GM12878 (cell line): ENCODE data around the gene NFU1. TPM values are rescaled to one million over a fixed set of nuclear protein-coding genes. Genes with fewer than 3 reads are reported as not detected.

Source experiments
- ATAC-seq: fragments of 200-7000 bp; cut with Tn5 transposase; 3 replicates; pipeline ENCODE4 v1.9.1; 2020; ENCODE audit warnings: mild to moderate bottlenecking, moderate library complexity
- BruUV-seq: library from RNA; stranded (reverse); fragments of 400-500 nt; replicated peaks from 2 replicates; lab custom pipeline; 2021; lab: Mats Ljungman, UMichigan
- CTCF ChIA-PET: fragments of 300-600 bp; sonication (Branson Sonifier 250); formaldehyde crosslinking; extraction: SDS; loops from one replicate; lab custom pipeline; 2021; ENCODE audit warnings: inconsistent platforms; lab: Yijun Ruan, JAX
- POLR2A ChIA-PET: fragments of 350-600 bp; formaldehyde crosslinking; extraction: SDS; loops from one replicate; lab custom pipeline; 2021; ENCODE audit warnings: inconsistent platforms; lab: Charles Lee
- RAD21 ChIA-PET: fragments of 300-600 bp; sonication (Branson Sonifier 250); formaldehyde crosslinking; loops from one replicate; lab custom pipeline; 2023; ENCODE audit warnings: antibody characterized with exemption; ENCODE audit not compliant: unreplicated experiment; lab: Charles Lee
- SMC1A ChIA-PET: fragments of 300-600 bp; sonication (Branson Sonifier 250); formaldehyde crosslinking; loops from one replicate; lab custom pipeline; 2023; ENCODE audit not compliant: unreplicated experiment, uncharacterized antibody; lab: Charles Lee
- DNase-seq: peaks from one replicate; pipeline ENCODE4 v3.0.0-alpha.2; 2011; ENCODE audit warnings: low read depth, low spot score
- FAIRE-seq: peaks from 3 replicates; lab custom pipeline; 2011; peaks lifted over from hg19 to GRCh38; lab: Jason Lieb, UNC
- H2AFZ ChIP-seq: 2 replicates; pipeline ENCODE4 v1.6.0; 2011; ENCODE audit warnings: low read depth, low read length, control low read depth; ENCODE audit not compliant: control insufficient read depth
- H3K27ac ChIP-seq: 2 replicates; pipeline ENCODE4 v1.5.1; 2011; ENCODE audit warnings: control low read depth; ENCODE audit not compliant: control insufficient read depth, insufficient read depth
- H3K27me3 ChIP-seq, 2 experiments: replicated peaks in 1 of 2; 2 replicates each; pipeline versions ENCODE4 v1.6.0 to v1.6.1; 2011; ENCODE audit warnings: low read length in 1 of 2; ENCODE audit not compliant: control insufficient read depth in 2 of 2, insufficient read depth in 2 of 2
- H3K36me3 ChIP-seq, 2 experiments: 2 replicates each; pipeline ENCODE4 v1.5.1; 2011; ENCODE audit warnings: low read length in 1 of 2; ENCODE audit not compliant: control insufficient read depth in 2 of 2, insufficient read depth in 2 of 2
- H3K4me1 ChIP-seq: 2 replicates; pipeline ENCODE4 v1.6.1; 2011; ENCODE audit warnings: mild to moderate bottlenecking, low read length, moderate library complexity, mixed read lengths; ENCODE audit not compliant: control insufficient read depth, insufficient read depth
- H3K4me2 ChIP-seq: 2 replicates; pipeline ENCODE4 v1.6.0; 2011; ENCODE audit warnings: control low read depth; ENCODE audit not compliant: control insufficient read depth, insufficient read depth
- H3K4me3 ChIP-seq: fragments of 200-600 bp; sonication (generic); 2 replicates; pipeline ENCODE4 v1.5.1; 2016
- H3K79me2 ChIP-seq: 2 replicates; pipeline ENCODE4 v1.6.0; 2011; ENCODE audit warnings: low read length; ENCODE audit not compliant: control insufficient read depth, insufficient read depth
- H3K9ac ChIP-seq: 2 replicates; pipeline ENCODE4 v1.8.0; 2011; ENCODE audit warnings: low read length, control low read depth, mixed read lengths; ENCODE audit not compliant: control insufficient read depth, insufficient read depth
- H3K9me3 ChIP-seq: replicated peaks from 3 replicates; pipeline ENCODE4 v1.5.1; 2011; ENCODE audit warnings: mild to moderate bottlenecking, low read length; ENCODE audit not compliant: control insufficient read depth, insufficient read depth
- H4K20me1 ChIP-seq: 2 replicates; pipeline ENCODE4 v1.6.0; 2011; ENCODE audit not compliant: control insufficient read depth, insufficient read depth
- ASH2L ChIP-seq: fragments of 300-600, 200-600 bp; sonication (generic); IDR thresholded peaks from 2 replicates; pipeline ENCODE4 v1.6.1; 2017; ENCODE audit warnings: low read depth, mild to moderate bottlenecking, borderline replicate concordance
- BRCA1 ChIP-seq: IDR thresholded peaks from 2 replicates; pipeline ENCODE4 v1.6.1; 2011; ENCODE audit warnings: low read depth, low read length, improper control_type of control experiment
- CHD4 ChIP-seq: fragments of 200-600 bp; sonication (generic); IDR thresholded peaks from 2 replicates; pipeline ENCODE4 v1.6.1; 2016; ENCODE audit warnings: mild to moderate bottlenecking
- CREM ChIP-seq: IDR thresholded peaks from 2 replicates; pipeline ENCODE4 v1.6.1; 2014; ENCODE audit warnings: antibody characterized with exemption, low read depth
- EED ChIP-seq: sonication (generic); IDR thresholded peaks from 2 replicates; pipeline ENCODE4 v1.6.1; 2016; ENCODE audit warnings: antibody characterized with exemption, low read depth
- EP300 ChIP-seq, 2 experiments: fragments of 150-350 bp in 1 of 2; IDR thresholded peaks; 2 replicates each; pipeline ENCODE4 v1.6.1; 2011 to 2012; ENCODE audit warnings: low read depth in 2 of 2, low read length in 2 of 2, borderline replicate concordance in 1 of 2, improper control_type of control experiment in 1 of 2, inconsistent platforms in 1 of 2; ENCODE audit not compliant: control insufficient read depth in 1 of 2
- HCFC1 ChIP-seq: fragments of 150-350 bp; IDR thresholded peaks from 2 replicates; pipeline ENCODE4 v1.6.1; 2014; ENCODE audit warnings: low read length
- HDAC6 ChIP-seq: fragments of 200-600 bp; sonication (generic); IDR thresholded peaks from one replicate; pipeline ENCODE4 v1.8.0; 2017; ENCODE audit warnings: antibody characterized with exemption; ENCODE audit not compliant: unreplicated experiment
- JUNB ChIP-seq: IDR thresholded peaks from 2 replicates; pipeline ENCODE4 v1.6.1; 2016; ENCODE audit warnings: antibody characterized with exemption, mild to moderate bottlenecking
- PML ChIP-seq: IDR thresholded peaks from 2 replicates; pipeline ENCODE4 v1.6.1; 2012; ENCODE audit warnings: low read length, inconsistent platforms
- POLR2AphosphoS5 ChIP-seq: IDR thresholded peaks from 2 replicates; pipeline ENCODE4 v1.6.1; 2011; ENCODE audit warnings: mild to moderate bottlenecking, low read length, inconsistent platforms
- RUNX3 ChIP-seq: IDR thresholded peaks from 2 replicates; pipeline ENCODE4 v1.6.1; 2012; ENCODE audit warnings: low read length, inconsistent platforms
- SMAD5 ChIP-seq: IDR thresholded peaks from 2 replicates; pipeline ENCODE4 v1.6.1; 2016; ENCODE audit warnings: antibody characterized with exemption, low read depth
- TAF1 ChIP-seq: IDR thresholded peaks from 2 replicates; pipeline ENCODE4 v1.6.1; 2011; ENCODE audit warnings: mild to moderate bottlenecking, low read depth, low read length, borderline replicate concordance
- ZNF274 ChIP-seq: IDR thresholded peaks from one replicate; pipeline ENCODE4 v1.8.0; 2011; ENCODE audit not compliant: insufficient read length, insufficient read depth
- WGBS: methylation state at CpG from one replicate; pipeline ENCODE4 v1.1.6; 2016; ENCODE audit warnings: low lambda C conversion rate; ENCODE audit not compliant: insufficient replicate concordance, insufficient coverage; ENCODE audit errors: missing lambda C conversion rate; 5-methylcytosine and 5-hydroxymethylcytosine counted together
- in situ Hi-C: fragments of 300-500 bp; cut with MboI; formaldehyde crosslinking; loops from 9 replicates; pipeline ENCODE4 v1.14.3; 2018; ENCODE audit warnings: mixed read lengths
- intact Hi-C: fragments of 100-400 bp; cut with micrococcal nuclease; formaldehyde crosslinking; loops from one replicate; pipeline ENCODE4 v1.14.2; 2022; ENCODE audit not compliant: unreplicated experiment
- polyA plus RNA-seq, 11 experiments: library from polyadenylated mRNA; depleted of rRNA in 4 of 11; unstranded in 6 of 11; stranded (reverse) in 5 of 11; fragments of >200 nt; fragmentation: Nextera tagmentation in 4 of 11; fragmentation: Illumina TruSeq in 1 of 11; extraction: Ambion mirVana in 4 of 11; extraction: Trizol in 1 of 11; gene quantifications; 1 replicate in 1 of 11; 2 replicates in 10 of 11; pipeline versions ENCODE4 v1.2.1 to v1.2.3, GENCODE V29; 2011 to 2016; ENCODE audit warnings: inconsistent platforms in 2 of 11, missing spikeins in 2 of 11, low read depth in 1 of 11
- total RNA-seq, 4 experiments: library from RNA; depleted of rRNA in 3 of 4; stranded (reverse); fragments of >200 nt in 3 of 4; fragmentation: Illumina TruSeq in 1 of 4; extraction: Trizol in 1 of 4; gene quantifications; 2 replicates each; pipeline versions ENCODE4 v1.2.1 to v1.2.3, GENCODE V29; 2013 to 2021
- TF ChIP-seq, protein P1 (sequence below): fragments of 450-650 bp; conservative IDR thresholded peaks from 2 replicates; pipeline ENCODE4 v1.6.1; 2017; ENCODE audit warnings: mild to moderate bottlenecking, moderate library complexity
- TF ChIP-seq, protein P2 (sequence below): fragments of 450-650 bp; IDR thresholded peaks from 2 replicates; pipeline ENCODE4 v1.6.1; 2017; ENCODE audit warnings: mild to moderate bottlenecking
- TF ChIP-seq, protein P3 (sequence below): IDR thresholded peaks from 2 replicates; pipeline ENCODE4 v1.6.1; 2011; ENCODE audit warnings: low read depth, mild to moderate bottlenecking, low read length, moderate library complexity, borderline replicate concordance; ENCODE audit errors: extremely low read depth
- TF ChIP-seq, protein P4 (sequence below): fragments of 450-650 bp; IDR thresholded peaks from 2 replicates; pipeline ENCODE4 v1.6.1; 2017; ENCODE audit warnings: low read depth, mild to moderate bottlenecking, moderate library complexity
- TF ChIP-seq, protein P5 (sequence below): IDR thresholded peaks from 2 replicates; pipeline ENCODE4 v1.6.1; 2012; ENCODE audit warnings: low read length, inconsistent platforms

The NFU1 gene
- total and polyA plus RNA-seq, 10 of the 15 experiments (the other 5 are each of a cell fraction or from before 2014, with no cell fraction given), result 27.3 to 86.0 (median 41.5) TPM

DNA sequence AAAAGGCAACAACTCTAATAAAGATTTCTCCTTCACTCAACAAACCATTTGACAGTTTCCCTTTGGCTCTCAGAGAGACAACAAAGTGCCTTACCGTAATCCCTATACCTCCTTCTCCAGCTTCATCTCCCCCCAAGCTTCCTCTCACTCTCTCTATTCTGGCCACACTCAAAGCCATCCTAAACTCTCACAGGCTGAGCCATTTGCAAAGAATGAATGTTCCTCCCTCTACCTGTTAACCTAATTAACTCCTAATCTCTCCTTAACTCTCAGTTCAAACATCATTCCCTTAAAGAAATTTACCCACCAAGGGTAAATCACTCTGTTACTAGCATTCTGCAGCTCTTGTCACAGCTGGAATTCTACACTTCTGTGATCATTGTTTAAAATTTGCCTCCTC lies 88.5 kb downstream of the NFU1 start:
- DNase-seq (no peak), ATAC-seq (no peak), FAIRE-seq (no peak)
- no peak overlapping the region for H3K27ac ChIP-seq
- no peak overlapping the region for H2AFZ ChIP-seq
- H4K20me1 ChIP-seq, result no peaks in the 10 kb centered on the region
- peaks cover 11 to 30% of the 10 kb centered on the region in 2 experiments for H3K36me3 ChIP-seq
- SMC1A ChIA-PET, result no interaction called here
- WGBS, result 93% methylated on average over 1 of the region's 1 CpG
- POLR2A ChIA-PET, result no interaction called here
- no peaks in the 10 kb centered on the region for H3K9me3 ChIP-seq
- H3K4me2 ChIP-seq, result no peak overlapping the region
- in situ Hi-C loops, result no loop called here
- no peak overlapping the region for H3K4me3 ChIP-seq
- H3K27me3 ChIP-seq, result no peaks in the 10 kb centered on the region
- no peak overlapping the region for H3K9ac ChIP-seq
- RAD21 ChIA-PET, result no interaction called here
- CTCF ChIA-PET, result interaction anchor here (1.7 kb wide), 1 partner anchor 10 kb away, joined by 3 read pairs; no protein-coding TSS in a partner anchor
- TF ChIP-seq CREM, result no peak
- TF ChIP-seq EED, result no peak
- TF ChIP-seq, protein P1, sequence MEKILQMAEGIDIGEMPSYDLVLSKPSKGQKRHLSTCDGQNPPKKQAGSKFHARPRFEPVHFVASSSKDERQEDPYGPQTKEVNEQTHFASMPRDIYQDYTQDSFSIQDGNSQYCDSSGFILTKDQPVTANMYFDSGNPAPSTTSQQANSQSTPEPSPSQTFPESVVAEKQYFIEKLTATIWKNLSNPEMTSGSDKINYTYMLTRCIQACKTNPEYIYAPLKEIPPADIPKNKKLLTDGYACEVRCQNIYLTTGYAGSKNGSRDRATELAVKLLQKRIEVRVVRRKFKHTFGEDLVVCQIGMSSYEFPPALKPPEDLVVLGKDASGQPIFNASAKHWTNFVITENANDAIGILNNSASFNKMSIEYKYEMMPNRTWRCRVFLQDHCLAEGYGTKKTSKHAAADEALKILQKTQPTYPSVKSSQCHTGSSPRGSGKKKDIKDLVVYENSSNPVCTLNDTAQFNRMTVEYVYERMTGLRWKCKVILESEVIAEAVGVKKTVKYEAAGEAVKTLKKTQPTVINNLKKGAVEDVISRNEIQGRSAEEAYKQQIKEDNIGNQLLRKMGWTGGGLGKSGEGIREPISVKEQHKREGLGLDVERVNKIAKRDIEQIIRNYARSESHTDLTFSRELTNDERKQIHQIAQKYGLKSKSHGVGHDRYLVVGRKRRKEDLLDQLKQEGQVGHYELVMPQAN, result no peak
- no peak for TF ChIP-seq BRCA1
- TF ChIP-seq SMAD5, result no peak
- TF ChIP-seq, protein P2, sequence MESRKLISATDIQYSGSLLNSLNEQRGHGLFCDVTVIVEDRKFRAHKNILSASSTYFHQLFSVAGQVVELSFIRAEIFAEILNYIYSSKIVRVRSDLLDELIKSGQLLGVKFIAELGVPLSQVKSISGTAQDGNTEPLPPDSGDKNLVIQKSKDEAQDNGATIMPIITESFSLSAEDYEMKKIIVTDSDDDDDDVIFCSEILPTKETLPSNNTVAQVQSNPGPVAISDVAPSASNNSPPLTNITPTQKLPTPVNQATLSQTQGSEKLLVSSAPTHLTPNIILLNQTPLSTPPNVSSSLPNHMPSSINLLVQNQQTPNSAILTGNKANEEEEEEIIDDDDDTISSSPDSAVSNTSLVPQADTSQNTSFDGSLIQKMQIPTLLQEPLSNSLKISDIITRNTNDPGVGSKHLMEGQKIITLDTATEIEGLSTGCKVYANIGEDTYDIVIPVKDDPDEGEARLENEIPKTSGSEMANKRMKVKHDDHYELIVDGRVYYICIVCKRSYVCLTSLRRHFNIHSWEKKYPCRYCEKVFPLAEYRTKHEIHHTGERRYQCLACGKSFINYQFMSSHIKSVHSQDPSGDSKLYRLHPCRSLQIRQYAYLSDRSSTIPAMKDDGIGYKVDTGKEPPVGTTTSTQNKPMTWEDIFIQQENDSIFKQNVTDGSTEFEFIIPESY, result no peak
- TF ChIP-seq POLR2AphosphoS5, result no peak
- no peak for TF ChIP-seq TAF1
- no peak for TF ChIP-seq ZNF274
- TF ChIP-seq, protein P3, sequence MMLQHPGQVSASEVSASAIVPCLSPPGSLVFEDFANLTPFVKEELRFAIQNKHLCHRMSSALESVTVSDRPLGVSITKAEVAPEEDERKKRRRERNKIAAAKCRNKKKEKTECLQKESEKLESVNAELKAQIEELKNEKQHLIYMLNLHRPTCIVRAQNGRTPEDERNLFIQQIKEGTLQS, result no peak
- TF ChIP-seq RUNX3, result no peak
- no peak for TF ChIP-seq EP300 (IDR thresholded peaks at IDR 0.05; ENCODE audit: borderline replicate concordance in 1 of 2, control insufficient read depth in 1 of 2, low read depth in 2 of 2, low read length in 2 of 2)
- TF ChIP-seq JUNB, result no peak
- no peak for TF ChIP-seq PML
- no peak for TF ChIP-seq ASH2L
- TF ChIP-seq, protein P4, sequence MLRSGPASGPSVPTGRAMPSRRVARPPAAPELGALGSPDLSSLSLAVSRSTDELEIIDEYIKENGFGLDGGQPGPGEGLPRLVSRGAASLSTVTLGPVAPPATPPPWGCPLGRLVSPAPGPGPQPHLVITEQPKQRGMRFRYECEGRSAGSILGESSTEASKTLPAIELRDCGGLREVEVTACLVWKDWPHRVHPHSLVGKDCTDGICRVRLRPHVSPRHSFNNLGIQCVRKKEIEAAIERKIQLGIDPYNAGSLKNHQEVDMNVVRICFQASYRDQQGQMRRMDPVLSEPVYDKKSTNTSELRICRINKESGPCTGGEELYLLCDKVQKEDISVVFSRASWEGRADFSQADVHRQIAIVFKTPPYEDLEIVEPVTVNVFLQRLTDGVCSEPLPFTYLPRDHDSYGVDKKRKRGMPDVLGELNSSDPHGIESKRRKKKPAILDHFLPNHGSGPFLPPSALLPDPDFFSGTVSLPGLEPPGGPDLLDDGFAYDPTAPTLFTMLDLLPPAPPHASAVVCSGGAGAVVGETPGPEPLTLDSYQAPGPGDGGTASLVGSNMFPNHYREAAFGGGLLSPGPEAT, result no peak
- TF ChIP-seq, protein P5, sequence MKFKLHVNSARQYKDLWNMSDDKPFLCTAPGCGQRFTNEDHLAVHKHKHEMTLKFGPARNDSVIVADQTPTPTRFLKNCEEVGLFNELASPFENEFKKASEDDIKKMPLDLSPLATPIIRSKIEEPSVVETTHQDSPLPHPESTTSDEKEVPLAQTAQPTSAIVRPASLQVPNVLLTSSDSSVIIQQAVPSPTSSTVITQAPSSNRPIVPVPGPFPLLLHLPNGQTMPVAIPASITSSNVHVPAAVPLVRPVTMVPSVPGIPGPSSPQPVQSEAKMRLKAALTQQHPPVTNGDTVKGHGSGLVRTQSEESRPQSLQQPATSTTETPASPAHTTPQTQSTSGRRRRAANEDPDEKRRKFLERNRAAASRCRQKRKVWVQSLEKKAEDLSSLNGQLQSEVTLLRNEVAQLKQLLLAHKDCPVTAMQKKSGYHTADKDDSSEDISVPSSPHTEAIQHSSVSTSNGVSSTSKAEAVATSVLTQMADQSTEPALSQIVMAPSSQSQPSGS, result no peak
- no peak for TF ChIP-seq CHD4
- no peak for TF ChIP-seq HDAC6
- TF ChIP-seq HCFC1, result no peak
- H3K4me1 ChIP-seq, result no peaks in the 10 kb centered on the region
- no peaks in the 10 kb centered on the region for H3K79me2 ChIP-seq
- intact Hi-C loops, result no loop called here
- no TSS peak for BruUV-seq
